Common myeloid progenitor, CD34-positive (primary cell): ENCODE measurements around the gene PVR.
"Not testable (repeated sequence)": the region's sequence is repeated elsewhere in the genome, so short reads cannot be mapped to it uniquely, and the experiment has no call there.

Experiments
- CTCF ChIA-PET: fragments of 350-600 bp; sonication (Branson Sonifier 250); formaldehyde crosslinking; loops from one replicate; lab custom pipeline; 2021; ENCODE audit warnings: antibody characterized with exemption; lab: Charles Lee
- POLR2A ChIA-PET: fragments of 350-600 bp; sonication (Branson Sonifier 250); formaldehyde crosslinking; loops from one replicate; lab custom pipeline; 2021; ENCODE audit warnings: antibody characterized with exemption; lab: Charles Lee
- DNase-seq, 3 donors: peaks; one replicate each; pipeline versions ENCODE4 v3.0.0 to v3.0.0-alpha.2; 2013
- H3K27ac ChIP-seq, 2 experiments: 1 replicate in 1 of 2; 2 replicates in 1 of 2; pipeline ENCODE4 v1.7.0; 2013; ENCODE audit warnings: inconsistent platforms in 2 of 2, low read length in 2 of 2, mild to moderate bottlenecking in 2 of 2, low read depth in 1 of 2, moderate library complexity in 1 of 2; ENCODE audit not compliant: severe bottlenecking in 2 of 2, insufficient read depth in 1 of 2, poor library complexity in 1 of 2
- H3K27me3 ChIP-seq, 5 experiments: replicated peaks in 2 of 5; 1 replicate in 3 of 5; 2 replicates in 2 of 5; pipeline versions ENCODE4 v1.6.1 to v1.7.0; 2013; ENCODE audit warnings: low read length in 4 of 5, mild to moderate bottlenecking in 2 of 5, moderate library complexity in 2 of 5, inconsistent platforms in 1 of 5; ENCODE audit not compliant: insufficient read depth in 5 of 5, control insufficient read depth in 4 of 5
- H3K36me3 ChIP-seq, 4 experiments: 1 replicate in 2 of 4; 2 replicates in 2 of 4; pipeline versions ENCODE4 v1.6.1 to v1.7.0; 2013; ENCODE audit warnings: low read length in 3 of 4, control low read depth in 1 of 4, mild to moderate bottlenecking in 1 of 4; ENCODE audit not compliant: control insufficient read depth in 4 of 4, insufficient read depth in 4 of 4
- H3K4me1 ChIP-seq, 4 experiments: 1 replicate in 3 of 4; 2 replicates in 1 of 4; pipeline versions ENCODE4 v1.6.1 to v1.7.1; 2013; ENCODE audit warnings: low read length in 3 of 4, mild to moderate bottlenecking in 3 of 4, control low read depth in 1 of 4, inconsistent platforms in 1 of 4, moderate library complexity in 1 of 4; ENCODE audit not compliant: control insufficient read depth in 4 of 4, insufficient read depth in 4 of 4; ENCODE audit errors: control extremely low read depth in 1 of 4
- H3K4me3 ChIP-seq, 7 experiments: 1 replicate in 4 of 7; 2 replicates in 3 of 7; pipeline versions ENCODE4 v1.5.1 to v1.7.0; 2013; ENCODE audit warnings: mild to moderate bottlenecking in 7 of 7, low read length in 6 of 7, moderate library complexity in 6 of 7, inconsistent platforms in 2 of 7, low read depth in 2 of 7, control low read depth in 1 of 7; ENCODE audit not compliant: insufficient read depth in 4 of 7, control insufficient read depth in 1 of 7; ENCODE audit errors: extremely low read depth in 1 of 7
- H3K9me3 ChIP-seq, 5 experiments: 1 replicate in 4 of 5; 2 replicates in 1 of 5; pipeline versions ENCODE4 v1.6.1 to v1.7.1; 2013; ENCODE audit warnings: low read length in 4 of 5, mild to moderate bottlenecking in 2 of 5, inconsistent platforms in 1 of 5, low read depth in 1 of 5, moderate library complexity in 1 of 5; ENCODE audit not compliant: control insufficient read depth in 4 of 5, insufficient read depth in 2 of 5; ENCODE audit errors: control extremely low read depth in 1 of 5
- WGBS: methylation state at CpG from one replicate; pipeline ENCODE4 v1.1.5; 2013; ENCODE audit not compliant: insufficient coverage; 5-methylcytosine and 5-hydroxymethylcytosine counted together

The PVR gene

GRCh38 chr19:44624840-44625354 is 18.8 kb upstream of the PVR start:
- no peaks in the 10 kb centered on the region for H3K27me3 ChIP-seq
- no peak overlapping the region for H3K27ac ChIP-seq
- peaks cover 0 to 13% (median 11%) of the 10 kb centered on the region in 4 experiments for H3K4me1 ChIP-seq
- peaks cover 0 to 2% (median 0%) of the 10 kb centered on the region in 5 experiments for H3K9me3 ChIP-seq
- no peak for DNase-seq
- no peaks in the 10 kb centered on the region for H3K36me3 ChIP-seq
- POLR2A ChIA-PET, result no interaction called here
- CTCF ChIA-PET, result no interaction called here
- WGBS, result 95% methylated on average over 2 of the region's 4 CpGs
- no peak overlapping the region for H3K4me3 ChIP-seq

- H3K27me3 ChIP-seq, H3K9me3 ChIP-seq, DNase-seq, H3K27ac ChIP-seq, H3K4me3 ChIP-seq, POLR2A ChIA-PET, H3K36me3 ChIP-seq: not testable (repeated sequence)
- H3K4me1 ChIP-seq, result peaks cover 0 to 13% (median 11%) of the 10 kb centered on the region in 4 experiments
- CTCF ChIA-PET, result interaction anchor here (0.6 to 1.3 kb wide), 2 partner anchors 10 to 861 kb away, joined by 3 to 6 read pairs; no protein-coding TSS in a partner anchor
- WGBS, result 100% methylated on average over 3 of the region's 4 CpGs
Measured at GRCh38 chr19:44625637-44626036, 18.1 kb upstream of the PVR start.

GRCh38 chr19:44626048-44626624 is 17.6 kb upstream of the PVR start:
- Histone ChIP-seq H3K36me3 (no peaks in the 10 kb centered on the region), H3K4me3 (no peak overlapping the region), H3K4me1 (peaks cover 0 to 13% (median 11%) of the 10 kb centered on the region in 4 experiments), H3K27ac (no peak overlapping the region), H3K27me3 (no peaks in the 10 kb centered on the region), H3K9me3 (peaks cover 0 to 2% (median 0%) of the 10 kb centered on the region in 5 experiments)
- CTCF ChIA-PET, result interaction anchor here (0.6 to 1.3 kb wide), 2 partner anchors 9 to 861 kb away, joined by 3 to 6 read pairs; no protein-coding TSS in a partner anchor
- WGBS, result 100% methylated on average over 1 of the region's 1 CpG
- POLR2A ChIA-PET, result no interaction called here
- no peak for DNase-seq

GRCh38 chr19:44627631-44628030 is 16.1 kb upstream of the PVR start:
- Histone ChIP-seq H3K9me3 (peaks cover 0 to 2% (median 0%) of the 10 kb centered on the region in 5 experiments), H3K36me3 (no peaks in the 10 kb centered on the region), H3K4me3 (no peak overlapping the region), H3K4me1 (peaks cover 0 to 11% (median 10%) of the 10 kb centered on the region in 4 experiments), H3K27ac (no peak overlapping the region), H3K27me3 (no peaks in the 10 kb centered on the region)
- ChIA-PET CTCF (no interaction called here), POLR2A (interaction anchor here (0.6 kb wide), 1 partner anchor 9 kb away, joined by 6 read pairs; no protein-coding TSS in a partner anchor)
- DNase-seq, result no peak
- WGBS, result 95% methylated on average over 4 of the region's 4 CpGs

GRCh38 chr19:44628793-44629192 is 14.9 kb upstream of the PVR start:
- WGBS, result 100% methylated on average over 3 of the region's 3 CpGs
- DNase-seq, result no peak
- no peaks in the 10 kb centered on the region for H3K4me1 ChIP-seq
- H3K36me3 ChIP-seq, result no peaks in the 10 kb centered on the region
- H3K27ac ChIP-seq, result no peak overlapping the region
- H3K9me3 ChIP-seq, result peaks cover 0 to 2% (median 0%) of the 10 kb centered on the region in 5 experiments
- no peak overlapping the region for H3K4me3 ChIP-seq
- ChIA-PET POLR2A (no interaction called here), CTCF (interaction anchor here (1.1 kb wide), 1 partner anchor 46 kb away, joined by 3 read pairs; no protein-coding TSS in a partner anchor)
- H3K27me3 ChIP-seq, result no peaks in the 10 kb centered on the region

- H3K4me1 ChIP-seq, result peaks cover 0 to 14% (median 3%) of the 10 kb centered on the region in 4 experiments
- H3K27me3 ChIP-seq, H3K27ac ChIP-seq, DNase-seq, POLR2A ChIA-PET, H3K9me3 ChIP-seq, H3K36me3 ChIP-seq, CTCF ChIA-PET, H3K4me3 ChIP-seq: not testable (repeated sequence)
- WGBS, result 78% methylated on average over 7 of the region's 8 CpGs
Measured at GRCh38 chr19:44631611-44632010, 12.1 kb upstream of the PVR start.

GRCh38 chr19:44634058-44634457 is 9.7 kb upstream of the PVR start:
- DNase-seq, H3K27ac ChIP-seq, H3K27me3 ChIP-seq, H3K9me3 ChIP-seq, POLR2A ChIA-PET, H3K36me3 ChIP-seq, H3K4me3 ChIP-seq: not testable (repeated sequence)
- H3K4me1 ChIP-seq, result peaks cover 0 to 19% (median 4%) of the 10 kb centered on the region in 4 experiments
- 65% methylated on average over 5 of the region's 5 CpGs for WGBS
- CTCF ChIA-PET, result interaction anchor here (1.6 to 2.2 kb wide), 3 partner anchors 8 to 54 kb away, joined by 3 to 6 read pairs (median 4); no protein-coding TSS in a partner anchor
